Measurements from ENCODE around the gene OR2AT4.
"Not testable (repeated sequence)": the region's sequence is repeated elsewhere in the genome, so short reads cannot be mapped to it uniquely, and the experiment has no call there.

OR2AT4 gene

DNA sequence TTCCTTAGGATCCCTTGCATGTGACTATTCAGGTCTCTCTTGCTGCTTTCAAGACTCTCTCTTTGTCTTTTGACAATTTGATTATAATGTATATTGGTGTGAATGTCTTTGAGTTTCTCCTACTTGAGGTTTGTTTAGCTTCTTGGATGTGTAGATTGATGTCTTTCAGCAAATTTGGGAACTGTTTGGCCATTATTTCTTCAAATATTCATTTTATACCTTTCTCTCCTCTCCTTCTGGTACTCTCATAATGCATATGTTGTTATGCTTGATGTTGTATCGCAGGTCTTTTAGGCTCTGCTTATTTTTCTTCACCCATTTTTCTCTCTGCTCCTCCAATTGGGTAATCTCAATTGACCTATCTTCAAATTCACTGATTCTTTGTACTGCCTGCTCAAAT is 44.2 kb downstream of the OR2AT4 start:
- TF ChIP-seq, protein P1, sequence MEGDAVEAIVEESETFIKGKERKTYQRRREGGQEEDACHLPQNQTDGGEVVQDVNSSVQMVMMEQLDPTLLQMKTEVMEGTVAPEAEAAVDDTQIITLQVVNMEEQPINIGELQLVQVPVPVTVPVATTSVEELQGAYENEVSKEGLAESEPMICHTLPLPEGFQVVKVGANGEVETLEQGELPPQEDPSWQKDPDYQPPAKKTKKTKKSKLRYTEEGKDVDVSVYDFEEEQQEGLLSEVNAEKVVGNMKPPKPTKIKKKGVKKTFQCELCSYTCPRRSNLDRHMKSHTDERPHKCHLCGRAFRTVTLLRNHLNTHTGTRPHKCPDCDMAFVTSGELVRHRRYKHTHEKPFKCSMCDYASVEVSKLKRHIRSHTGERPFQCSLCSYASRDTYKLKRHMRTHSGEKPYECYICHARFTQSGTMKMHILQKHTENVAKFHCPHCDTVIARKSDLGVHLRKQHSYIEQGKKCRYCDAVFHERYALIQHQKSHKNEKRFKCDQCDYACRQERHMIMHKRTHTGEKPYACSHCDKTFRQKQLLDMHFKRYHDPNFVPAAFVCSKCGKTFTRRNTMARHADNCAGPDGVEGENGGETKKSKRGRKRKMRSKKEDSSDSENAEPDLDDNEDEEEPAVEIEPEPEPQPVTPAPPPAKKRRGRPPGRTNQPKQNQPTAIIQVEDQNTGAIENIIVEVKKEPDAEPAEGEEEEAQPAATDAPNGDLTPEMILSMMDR (IDR thresholded peaks at IDR 0.05; ENCODE audit: insufficient read depth, low read depth, low read length, missing control alignments): no peak
- DNase-seq (ENCODE audit: low read depth): no peak
- H3K4me3 ChIP-seq (ENCODE audit: low read depth, low read length): no peak overlapping the region

GRCh38 chr11:75051043-75051442 is 45.6 kb downstream of the OR2AT4 start:
- H3K4me3 ChIP-seq (ENCODE audit: low read depth, low read length): no peak overlapping the region
- DNase-seq (ENCODE audit: low read depth): no peak
- TF ChIP-seq, protein P1 (IDR thresholded peaks at IDR 0.05; ENCODE audit: insufficient read depth, low read depth, low read length, missing control alignments): no peak

DNA sequence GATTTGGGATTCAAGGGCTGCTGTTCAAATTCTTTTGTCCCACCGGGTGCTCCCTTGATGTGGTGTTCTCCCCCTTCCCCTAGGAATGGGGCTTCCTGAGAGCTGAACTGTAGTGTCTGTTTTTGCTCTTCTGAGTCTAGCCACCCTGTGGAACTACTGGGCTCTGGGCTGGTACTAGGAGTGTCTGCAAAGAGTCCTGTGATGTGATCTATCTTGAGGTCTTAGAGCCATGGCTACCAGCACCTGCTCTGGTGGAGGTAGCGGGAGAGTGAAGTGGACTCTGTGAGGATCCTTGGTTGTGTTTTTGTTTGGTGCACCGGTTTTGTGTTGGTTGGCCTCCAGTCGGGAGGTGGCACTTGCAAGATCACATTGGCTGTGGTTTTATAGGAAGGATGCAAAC is 46.2 kb downstream of the OR2AT4 start:
- DNase-seq (ENCODE audit: low read depth): no peak
- H3K4me3 ChIP-seq (ENCODE audit: low read depth, low read length): no peak overlapping the region
- TF ChIP-seq, protein P1 (IDR thresholded peaks at IDR 0.05; ENCODE audit: insufficient read depth, low read depth, low read length, missing control alignments): no peak

GRCh38 chr11:75049501-75050266 is 47.0 kb downstream of the OR2AT4 start:
- peak; percentile 57 for DNase-seq (ENCODE audit: low read depth)
- H3K4me3 ChIP-seq (ENCODE audit: low read depth, low read length): not testable (repeated sequence)

DNA sequence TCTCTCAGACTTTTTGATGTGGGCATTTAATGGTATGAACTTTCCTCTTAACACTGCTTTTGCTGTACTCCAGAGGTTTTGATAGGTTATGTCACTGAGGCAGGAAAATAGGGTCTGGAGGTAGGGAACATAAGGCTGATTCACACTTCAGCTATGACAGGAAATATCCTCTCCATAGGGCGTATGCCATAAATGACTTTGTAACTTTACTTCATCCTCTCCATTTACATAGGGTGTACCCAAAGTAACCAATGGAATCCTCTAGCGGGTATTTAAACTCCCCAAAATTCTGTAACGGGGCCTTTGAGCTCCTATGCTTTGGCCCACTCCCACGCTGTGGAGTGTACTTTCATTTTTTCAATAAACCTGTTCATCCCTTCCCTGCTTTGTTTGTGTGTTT is 49.5 kb downstream of the OR2AT4 start:
- no peak for DNase-seq (ENCODE audit: low read depth)
- TF ChIP-seq, protein P1 (IDR thresholded peaks at IDR 0.05; ENCODE audit: insufficient read depth, low read depth, low read length, missing control alignments): no peak
- no peak overlapping the region for H3K4me3 ChIP-seq (ENCODE audit: low read depth, low read length)

DNA sequence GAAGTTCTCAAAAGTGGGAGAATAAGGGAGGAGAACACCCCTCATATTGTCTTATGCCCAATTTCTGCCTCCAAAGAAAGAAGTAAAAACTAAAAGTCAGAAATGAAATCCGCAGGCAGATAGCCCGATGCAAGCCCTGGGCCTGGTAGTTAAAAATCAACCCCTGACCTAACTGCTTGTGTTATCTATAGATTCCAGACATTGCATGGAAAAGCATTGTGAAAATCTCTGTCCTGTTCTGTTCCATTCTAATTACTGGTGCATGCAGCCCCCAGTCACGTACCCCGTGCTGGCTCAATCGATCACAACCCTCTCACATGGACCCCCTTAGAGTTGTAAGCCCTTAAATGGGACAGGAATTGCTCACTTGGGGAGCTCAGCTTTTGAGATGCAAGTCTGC is 50.0 kb downstream of the OR2AT4 start:
- H3K4me3 ChIP-seq (ENCODE audit: low read depth, low read length); DNase-seq (ENCODE audit: low read depth): not testable (repeated sequence)

DNA sequence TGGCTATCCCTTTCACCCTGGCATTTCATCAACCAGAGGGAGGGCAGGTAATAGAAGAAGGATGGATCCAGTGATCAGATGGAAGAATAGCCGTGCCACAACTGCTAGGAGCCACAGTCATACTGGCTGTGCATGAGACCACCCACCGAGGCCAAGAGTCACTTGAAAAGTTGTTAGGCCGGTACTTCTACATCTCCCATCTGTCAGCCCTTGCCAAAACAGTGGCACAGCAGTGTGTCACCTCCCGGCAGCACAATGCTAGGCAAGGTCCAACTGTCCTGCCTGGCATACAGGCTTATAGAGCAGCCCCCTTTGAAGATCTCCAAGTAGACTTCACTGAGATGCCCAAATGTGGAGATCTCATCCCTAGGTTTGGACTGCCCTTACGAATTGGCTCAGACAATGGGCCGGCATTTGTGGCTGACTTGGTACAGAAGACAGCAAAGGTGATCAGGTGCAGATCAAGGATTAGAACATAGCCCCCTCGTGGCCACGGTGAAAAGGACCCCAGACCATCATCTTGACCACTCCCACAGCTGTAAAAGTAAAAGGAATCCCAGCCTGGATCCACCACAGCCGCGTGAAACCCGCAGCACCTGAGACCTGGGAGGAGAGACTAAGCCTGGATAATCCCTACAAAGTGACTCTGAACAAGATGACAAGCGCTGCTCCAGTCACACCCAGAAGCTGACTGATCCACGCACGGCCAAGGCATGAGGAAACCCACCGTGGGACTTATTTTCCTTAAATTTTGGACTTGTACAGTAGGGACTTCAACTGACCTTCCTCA is 52.1 kb downstream of the OR2AT4 start:
- not testable (repeated sequence) for DNase-seq (ENCODE audit: low read depth); H3K4me3 ChIP-seq (ENCODE audit: low read depth, low read length)

DNA sequence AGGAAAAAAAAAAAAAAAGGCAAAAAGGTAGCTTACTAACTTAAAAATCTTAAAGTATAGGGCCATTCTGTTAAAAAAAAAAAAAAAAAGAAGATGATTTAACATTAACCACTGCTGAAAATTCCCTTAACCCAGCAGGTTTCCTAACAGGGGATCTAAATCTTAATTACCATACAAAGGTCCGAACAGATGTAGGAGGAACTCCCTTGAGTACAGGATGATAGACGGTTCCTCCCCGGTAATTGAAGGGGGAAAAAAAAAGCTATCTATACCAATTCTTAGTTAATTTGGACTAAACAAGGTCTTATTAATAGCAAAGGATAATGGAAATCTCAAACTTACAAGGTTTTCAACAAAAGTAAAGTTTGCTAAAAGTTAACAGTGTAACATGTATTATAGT is 54.9 kb downstream of the OR2AT4 start:
- not testable (repeated sequence) for DNase-seq (ENCODE audit: low read depth); H3K4me3 ChIP-seq (ENCODE audit: low read depth, low read length)

DNA sequence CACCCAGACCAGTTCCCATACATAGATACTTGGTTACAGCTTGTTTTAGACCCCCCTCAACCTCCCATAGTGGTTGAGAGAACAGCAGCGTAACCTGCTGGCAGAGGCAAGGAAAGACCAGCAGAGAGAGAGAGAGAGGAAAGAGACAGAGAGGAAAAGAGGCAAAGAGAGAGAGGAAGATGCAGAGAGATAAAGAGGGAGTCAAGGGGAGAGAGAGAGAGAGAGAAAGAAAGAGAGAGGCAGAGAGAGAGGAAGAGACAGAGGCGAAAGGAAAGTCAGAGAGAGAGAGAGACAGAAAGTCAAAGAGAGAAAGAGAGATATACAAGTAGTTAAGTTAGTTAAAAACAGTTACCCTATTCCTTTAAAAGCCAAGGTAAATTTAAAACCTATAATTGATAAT is 55.4 kb downstream of the OR2AT4 start:
- TF ChIP-seq, protein P1 (IDR thresholded peaks at IDR 0.05; ENCODE audit: insufficient read depth, low read depth, low read length, missing control alignments): no peak
- no peak overlapping the region for H3K4me3 ChIP-seq (ENCODE audit: low read depth, low read length)
- no peak for DNase-seq (ENCODE audit: low read depth)

Measured in GM12865 (cell line).